Kidney (tissue), 14 donors: ENCODE results near the gene RCL1. TPM values are rescaled to one million over a fixed set of nuclear protein-coding genes. Genes with fewer than 3 reads are reported as not detected.

ENCODE experiments used
- DNase-seq, 5 donors: peaks; one replicate each; pipeline ENCODE4 v3.0.0-alpha.2; 2013 to 2020
- FAIRE-seq: peaks from 2 replicates; lab custom pipeline; 2012; peaks lifted over from hg19 to GRCh38; lab: Jason Lieb, UNC
- H3K27ac ChIP-seq, 2 donors: one replicate each; pipeline ENCODE4 v1.7.0; 2013; ENCODE audit warnings: low read depth in 2 of 2, low read length in 2 of 2, inconsistent platforms in 1 of 2
- H3K27me3 ChIP-seq: one replicate; pipeline ENCODE4 v1.7.1; 2013; ENCODE audit warnings: low read length, inconsistent platforms; ENCODE audit not compliant: control insufficient read depth, insufficient read depth
- H3K36me3 ChIP-seq, 3 donors: one replicate each; pipeline versions ENCODE4 v1.7.0 to v1.7.1; 2013; ENCODE audit warnings: low read length in 3 of 3, control low read depth in 1 of 3, inconsistent platforms in 1 of 3; ENCODE audit not compliant: insufficient read depth in 3 of 3, control insufficient read depth in 2 of 3
- H3K4me1 ChIP-seq, 3 donors: one replicate each; pipeline versions ENCODE4 v1.7.0 to v1.7.1; 2013; ENCODE audit warnings: low read length in 3 of 3, inconsistent platforms in 1 of 3, low read depth in 1 of 3; ENCODE audit not compliant: control insufficient read depth in 2 of 3, insufficient read depth in 2 of 3
- H3K4me3 ChIP-seq, 3 donors: one replicate each; pipeline versions ENCODE4 v1.7.0 to v1.8.1; 2013; ENCODE audit warnings: low read length in 3 of 3, control low read depth in 1 of 3, inconsistent platforms in 1 of 3
- H3K9ac ChIP-seq, 3 donors: one replicate each; pipeline versions ENCODE4 v1.7.0 to v1.7.1; 2013; ENCODE audit warnings: low read length in 3 of 3, control low read depth in 1 of 3, inconsistent platforms in 1 of 3
- H3K9me3 ChIP-seq, 3 donors: one replicate each; pipeline versions ENCODE4 v1.7.0 to v1.7.1; 2013; ENCODE audit warnings: low read length in 3 of 3, control low read depth in 1 of 3, inconsistent platforms in 1 of 3; ENCODE audit not compliant: control insufficient read depth in 2 of 3, insufficient read depth in 1 of 3
- intact Hi-C: fragments of 100-400 bp; cut with DNase I; formaldehyde crosslinking; loops from one replicate; pipeline ENCODE4 v1.11.1; 2022
- polyA plus RNA-seq: library from polyadenylated mRNA; stranded (reverse); fragments of 350-450 nt; fragmentation: Illumina TruSeq; extraction: RNeasy Lipid Tissue Mini Kit (QIAGEN cat#74804); gene quantifications from one replicate; pipeline ENCODE4 v1.2.3, GENCODE V29; 2014; ENCODE audit warnings: low read depth, low replicate concordance; ENCODE audit not compliant: insufficient read depth
- total RNA-seq: library from RNA; stranded (reverse); fragmentation: NEBNext Ultra II Directional; extraction: Animal tissue kit (Norgen Biotek cat#: 25700); gene quantifications from one replicate; pipeline ENCODE4 v1.2.1, GENCODE V29; 2021
- TF ChIP-seq, protein P1 (sequence below): IDR thresholded peaks from 3 replicates; pipeline ENCODE4 v1.5.1; 2012; ENCODE audit warnings: mild to moderate bottlenecking, moderate library complexity, borderline replicate concordance; ENCODE audit not compliant: insufficient read depth; ENCODE audit errors: extremely low read depth
- donor health status: control.
- donor health status: control.
- donor health status: control.
- donor health status: control.
- donor health status: control.
- donor health status: DM: yes; HTN: yes; CAD: no.
- donor health status: Normal renal cell carcinoma (clear cell type).

RCL1 gene
- total and polyA plus RNA-seq, 2 donors from 2014 or later = 15.7 to 22.8 TPM

GRCh38 chr9:4838189-4838546, 45.4 kb downstream of the RCL1 start:
- H3K27ac ChIP-seq = no peak overlapping the region
- no peak overlapping the region for H3K9ac ChIP-seq
- FAIRE-seq = no peak

DNA sequence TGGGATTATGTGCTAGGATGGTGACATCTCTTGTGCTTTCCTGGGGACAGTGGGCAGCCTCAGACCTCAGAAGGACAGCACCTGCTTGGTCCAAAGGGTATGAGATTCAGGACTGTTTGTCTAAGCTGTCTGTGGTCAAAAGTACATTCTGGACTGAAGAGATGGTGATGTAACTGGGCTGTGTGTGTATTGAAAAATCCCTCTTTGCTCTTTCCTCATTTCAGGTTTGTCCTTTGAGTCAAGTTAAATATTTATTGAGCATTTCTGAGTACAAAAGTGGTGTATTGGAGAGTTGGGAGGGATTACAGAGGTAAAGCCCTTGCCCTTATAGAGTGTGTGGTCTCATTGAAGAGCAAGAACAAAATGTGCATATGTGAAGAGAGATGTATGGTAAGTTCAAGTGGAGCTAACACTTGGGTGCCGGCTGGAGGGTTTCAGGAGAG, 46.7 kb downstream of the RCL1 start:
- no peak overlapping the region for H3K4me3 ChIP-seq

More at GRCh38 chr9:4838189-4838546, 45.4 kb downstream of the RCL1 start:
- no peaks in the 10 kb centered on the region for H3K4me1 ChIP-seq
- H3K36me3 ChIP-seq = peaks cover 4 to 6% (median 5%) of the 10 kb centered on the region in 3 donors
- DNase-seq = no peak
- no peak overlapping the region for H3K4me3 ChIP-seq
- intact Hi-C loops = no loop called here
- TF ChIP-seq, protein P1, sequence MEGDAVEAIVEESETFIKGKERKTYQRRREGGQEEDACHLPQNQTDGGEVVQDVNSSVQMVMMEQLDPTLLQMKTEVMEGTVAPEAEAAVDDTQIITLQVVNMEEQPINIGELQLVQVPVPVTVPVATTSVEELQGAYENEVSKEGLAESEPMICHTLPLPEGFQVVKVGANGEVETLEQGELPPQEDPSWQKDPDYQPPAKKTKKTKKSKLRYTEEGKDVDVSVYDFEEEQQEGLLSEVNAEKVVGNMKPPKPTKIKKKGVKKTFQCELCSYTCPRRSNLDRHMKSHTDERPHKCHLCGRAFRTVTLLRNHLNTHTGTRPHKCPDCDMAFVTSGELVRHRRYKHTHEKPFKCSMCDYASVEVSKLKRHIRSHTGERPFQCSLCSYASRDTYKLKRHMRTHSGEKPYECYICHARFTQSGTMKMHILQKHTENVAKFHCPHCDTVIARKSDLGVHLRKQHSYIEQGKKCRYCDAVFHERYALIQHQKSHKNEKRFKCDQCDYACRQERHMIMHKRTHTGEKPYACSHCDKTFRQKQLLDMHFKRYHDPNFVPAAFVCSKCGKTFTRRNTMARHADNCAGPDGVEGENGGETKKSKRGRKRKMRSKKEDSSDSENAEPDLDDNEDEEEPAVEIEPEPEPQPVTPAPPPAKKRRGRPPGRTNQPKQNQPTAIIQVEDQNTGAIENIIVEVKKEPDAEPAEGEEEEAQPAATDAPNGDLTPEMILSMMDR = no peak
- no peaks in the 10 kb centered on the region for H3K27me3 ChIP-seq
- H3K9me3 ChIP-seq = no peaks in the 10 kb centered on the region

DNA sequence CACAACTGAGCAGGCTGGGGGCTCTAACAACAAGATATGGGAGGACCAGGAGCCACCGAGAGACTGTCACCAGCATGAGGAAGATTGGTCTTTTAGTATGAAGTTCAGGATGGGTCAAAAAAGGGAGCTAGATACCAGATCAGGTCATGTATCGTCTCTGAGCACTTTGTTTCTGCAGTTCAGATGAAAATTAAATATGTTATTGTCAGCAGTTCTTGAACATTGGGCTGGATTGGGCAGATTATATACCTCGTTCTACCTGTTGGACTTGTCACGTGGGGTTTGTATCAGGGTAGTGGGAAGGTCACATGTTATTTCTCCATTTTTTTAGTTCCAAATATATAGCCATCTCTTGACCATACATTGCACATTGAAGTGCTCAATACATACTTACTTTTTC, 47.3 kb downstream of the RCL1 start:
- peak overlapping the region in 1 of 2 donors; percentile 1 for H3K27ac ChIP-seq
- H3K9me3 ChIP-seq = no peaks in the 10 kb centered on the region
- H3K27me3 ChIP-seq = no peaks in the 10 kb centered on the region
- intact Hi-C loops = no loop called here
- TF ChIP-seq, protein P1 = no peak
- H3K9ac ChIP-seq = no peak overlapping the region
- no peak overlapping the region for H3K4me3 ChIP-seq
- DNase-seq = no peak
- H3K4me1 ChIP-seq = no peaks in the 10 kb centered on the region
- no peak for FAIRE-seq
- H3K36me3 ChIP-seq = peaks cover 2 to 12% (median 6%) of the 10 kb centered on the region in 3 donors

More for the DNA sequence above, 46.7 kb downstream of the RCL1 start:
- peaks cover 2 to 6% (median 4%) of the 10 kb centered on the region in 3 donors for H3K36me3 ChIP-seq
- DNase-seq = no peak
- H3K27me3 ChIP-seq = no peaks in the 10 kb centered on the region
- FAIRE-seq = no peak
- no peak overlapping the region for H3K9ac ChIP-seq
- intact Hi-C loops = no loop called here
- H3K9me3 ChIP-seq = no peaks in the 10 kb centered on the region
- TF ChIP-seq, protein P1 = no peak
- peak overlapping the region in 1 of 2 donors; percentile 1 for H3K27ac ChIP-seq
- H3K4me1 ChIP-seq = no peaks in the 10 kb centered on the region

DNA sequence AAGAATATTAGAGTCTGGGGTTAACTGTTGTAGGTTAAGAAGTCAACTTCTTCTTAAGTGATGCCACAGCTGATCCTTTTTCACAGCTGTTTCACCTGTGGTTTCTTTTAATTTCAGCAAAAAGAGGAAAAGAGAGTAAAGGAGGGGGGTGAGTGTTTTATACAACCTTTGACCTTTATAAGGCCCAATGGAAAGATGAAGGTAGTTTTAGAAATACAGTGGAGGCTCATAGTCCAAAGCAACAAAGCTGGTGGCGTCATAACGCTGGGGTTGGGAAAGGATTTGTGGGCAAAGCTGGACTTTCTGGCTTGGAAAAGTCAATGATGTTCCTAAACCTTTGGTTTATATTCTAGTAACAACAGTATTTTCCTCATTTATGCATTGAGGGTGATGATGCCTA, 49.5 kb downstream of the RCL1 start:
- Histone ChIP-seq H3K27me3 (no peaks in the 10 kb centered on the region), H3K27ac (no peak overlapping the region), H3K4me1 (no peaks in the 10 kb centered on the region), H3K4me3 (no peak overlapping the region), H3K9ac (no peak overlapping the region), H3K9me3 (no peaks in the 10 kb centered on the region), H3K36me3 (peaks cover 6 to 14% (median 6%) of the 10 kb centered on the region in 3 donors)
- DNase-seq (no peak), FAIRE-seq (no peak)
- TF ChIP-seq, protein P1 = no peak
- intact Hi-C loops = no loop called here
